ENCODE measurements around the gene GAL3ST1. TPM values are rescaled to one million over a fixed set of nuclear protein-coding genes. Genes with fewer than 3 reads are reported as not detected.

The GAL3ST1 gene
- total and polyA plus RNA-seq, 2 donors (not counting 1 experiment from before 2014, with no cell fraction given), result 0.70 TPM; not detected in 1

DNA sequence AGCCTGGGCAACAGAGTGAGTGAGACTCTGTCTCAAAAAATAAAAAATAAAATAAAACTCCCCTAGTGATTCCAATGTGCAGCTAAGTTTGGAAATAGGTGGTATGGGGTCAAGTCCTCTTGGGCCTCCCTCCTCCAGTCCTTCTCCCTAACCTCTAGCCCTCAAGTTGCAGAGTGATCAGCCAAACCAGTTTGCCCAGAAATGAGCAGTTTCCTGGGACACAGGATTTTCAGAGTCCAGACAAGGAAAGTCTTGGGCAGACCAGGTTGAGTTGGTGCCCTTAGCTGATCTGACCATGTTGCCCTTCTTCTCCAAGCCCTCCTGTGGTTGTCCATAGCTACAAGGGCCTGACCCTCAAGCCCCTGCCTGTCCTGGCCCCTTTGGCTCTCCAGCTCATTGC is 40.4 kb upstream of the GAL3ST1 start:
- no peak for TF ChIP-seq EZH2 (IDR thresholded peaks at IDR 0.05; ENCODE audit: borderline replicate concordance, insufficient read depth, low read depth, low read length, poor library complexity, severe bottlenecking)
- TF ChIP-seq, protein P1, sequence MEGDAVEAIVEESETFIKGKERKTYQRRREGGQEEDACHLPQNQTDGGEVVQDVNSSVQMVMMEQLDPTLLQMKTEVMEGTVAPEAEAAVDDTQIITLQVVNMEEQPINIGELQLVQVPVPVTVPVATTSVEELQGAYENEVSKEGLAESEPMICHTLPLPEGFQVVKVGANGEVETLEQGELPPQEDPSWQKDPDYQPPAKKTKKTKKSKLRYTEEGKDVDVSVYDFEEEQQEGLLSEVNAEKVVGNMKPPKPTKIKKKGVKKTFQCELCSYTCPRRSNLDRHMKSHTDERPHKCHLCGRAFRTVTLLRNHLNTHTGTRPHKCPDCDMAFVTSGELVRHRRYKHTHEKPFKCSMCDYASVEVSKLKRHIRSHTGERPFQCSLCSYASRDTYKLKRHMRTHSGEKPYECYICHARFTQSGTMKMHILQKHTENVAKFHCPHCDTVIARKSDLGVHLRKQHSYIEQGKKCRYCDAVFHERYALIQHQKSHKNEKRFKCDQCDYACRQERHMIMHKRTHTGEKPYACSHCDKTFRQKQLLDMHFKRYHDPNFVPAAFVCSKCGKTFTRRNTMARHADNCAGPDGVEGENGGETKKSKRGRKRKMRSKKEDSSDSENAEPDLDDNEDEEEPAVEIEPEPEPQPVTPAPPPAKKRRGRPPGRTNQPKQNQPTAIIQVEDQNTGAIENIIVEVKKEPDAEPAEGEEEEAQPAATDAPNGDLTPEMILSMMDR (IDR thresholded peaks at IDR 0.05), result no peak
- intact Hi-C loops (cut with micrococcal nuclease), result no loop called here
- no peaks in the 10 kb centered on the region for H3K9me3 Mint-ChIP-seq (ENCODE audit: insufficient read depth)

DNA sequence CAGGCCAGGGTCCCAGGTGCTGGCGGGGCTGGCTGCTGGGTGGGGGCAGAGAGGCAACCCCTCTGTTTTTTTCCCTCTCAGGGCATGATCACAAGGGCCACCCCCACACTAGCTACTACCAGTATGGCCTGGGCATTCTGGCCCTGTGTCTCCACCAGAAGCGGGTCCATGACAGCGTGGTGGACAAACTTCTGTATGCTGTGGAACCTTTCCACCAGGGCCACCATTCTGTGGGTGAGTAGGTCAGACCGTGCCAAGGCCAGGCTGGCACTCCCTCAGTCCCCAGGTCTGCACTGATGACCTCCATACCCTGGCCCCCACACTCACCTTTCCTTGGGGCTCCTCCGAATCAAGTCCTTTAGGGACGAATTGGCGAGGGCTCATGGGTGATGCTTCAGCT is 39.8 kb upstream of the GAL3ST1 start:
- CTCF ChIA-PET, result no interaction called here
- TF ChIP-seq EZH2 (IDR thresholded peaks at IDR 0.05; ENCODE audit: borderline replicate concordance, insufficient read depth, low read depth, low read length, poor library complexity, severe bottlenecking), result no peak
- TF ChIP-seq, protein P1 (IDR thresholded peaks at IDR 0.05), result no peak
- Mint-ChIP-seq H3K27ac (no peak overlapping the region), H3K9me3 (ENCODE audit: insufficient read depth) (no peaks in the 10 kb centered on the region), H3K27me3 (peaks cover 25% of the 10 kb centered on the region), H3K4me3 (no peak overlapping the region), H3K4me1 (peaks cover 2% of the 10 kb centered on the region)
- Histone ChIP-seq H3K9ac (ENCODE audit: low read length) (no peak overlapping the region), H3K79me2 (ENCODE audit: control insufficient read depth, insufficient read depth, low read length) (no peaks in the 10 kb centered on the region), H3K36me3 (replicated peaks in 1 of 2; ENCODE audit: control extremely low read depth in 1 of 2, control insufficient read depth in 1 of 2, extremely low read depth in 1 of 2, insufficient read depth in 2 of 2, low read length in 1 of 2) (no peaks in the 10 kb centered on the region), H3K27me3 (replicated peaks in 1 of 4; ENCODE audit: control extremely low read depth in 1 of 4, control insufficient read depth in 3 of 4, insufficient read depth in 4 of 4, low read length in 3 of 4) (no peaks in the 10 kb centered on the region), H3K27ac (ENCODE audit: low read length in 2 of 2) (no peak overlapping the region), H3K4me2 (replicated peaks; ENCODE audit: low read depth, low read length, poor library complexity, severe bottlenecking) (no peak overlapping the region), H3K9me3 (ENCODE audit: control extremely low read depth in 1 of 3, control insufficient read depth in 2 of 3, insufficient read depth in 1 of 3, low read length in 2 of 3) (no peaks in the 10 kb centered on the region), H3K4me3 (ENCODE audit: control extremely low read depth in 1 of 5, extremely low read depth in 1 of 5, insufficient read depth in 1 of 5, low read depth in 2 of 5, low read length in 4 of 5) (no peak overlapping the region), H3K4me1 (ENCODE audit: control insufficient read depth in 2 of 2, insufficient read depth in 2 of 2, low read length in 2 of 2) (peaks cover 0 to 4% of the 10 kb centered on the region in 2 donors), H4K20me1 (ENCODE audit: control insufficient read depth, insufficient read depth, low read length, poor library complexity, severe bottlenecking) (no peaks in the 10 kb centered on the region), H2AFZ (ENCODE audit: insufficient read depth, low read depth, low read length, poor library complexity, severe bottlenecking) (no peak overlapping the region)
- intact Hi-C loops (cut with micrococcal nuclease), result no loop called here
- no peak for ATAC-seq (ENCODE audit: low read depth)
- no peak for DNase-seq
- POLR2A ChIA-PET, result no interaction called here
- WGBS (ENCODE audit: insufficient coverage), result 97% methylated on average over 4 of the region's 7 CpGs

More for the DNA sequence above, 40.4 kb upstream of the GAL3ST1 start:
- Histone ChIP-seq H3K9ac (ENCODE audit: low read length) (no peak overlapping the region), H3K9me3 (ENCODE audit: control extremely low read depth in 1 of 3, control insufficient read depth in 2 of 3, insufficient read depth in 1 of 3, low read length in 2 of 3) (no peaks in the 10 kb centered on the region), H3K36me3 (replicated peaks in 1 of 2; ENCODE audit: control extremely low read depth in 1 of 2, control insufficient read depth in 1 of 2, extremely low read depth in 1 of 2, insufficient read depth in 2 of 2, low read length in 1 of 2) (no peaks in the 10 kb centered on the region), H3K4me3 (ENCODE audit: control extremely low read depth in 1 of 5, extremely low read depth in 1 of 5, insufficient read depth in 1 of 5, low read depth in 2 of 5, low read length in 4 of 5) (no peak overlapping the region), H3K27me3 (replicated peaks in 1 of 4; ENCODE audit: control extremely low read depth in 1 of 4, control insufficient read depth in 3 of 4, insufficient read depth in 4 of 4, low read length in 3 of 4) (no peaks in the 10 kb centered on the region), H3K4me2 (replicated peaks; ENCODE audit: low read depth, low read length, poor library complexity, severe bottlenecking) (no peak overlapping the region), H2AFZ (ENCODE audit: insufficient read depth, low read depth, low read length, poor library complexity, severe bottlenecking) (no peak overlapping the region), H4K20me1 (ENCODE audit: control insufficient read depth, insufficient read depth, low read length, poor library complexity, severe bottlenecking) (no peaks in the 10 kb centered on the region), H3K79me2 (ENCODE audit: control insufficient read depth, insufficient read depth, low read length) (no peaks in the 10 kb centered on the region), H3K27ac (ENCODE audit: low read length in 2 of 2) (no peak overlapping the region), H3K4me1 (ENCODE audit: control insufficient read depth in 2 of 2, insufficient read depth in 2 of 2, low read length in 2 of 2) (no peaks in the 10 kb centered on the region)
- no peak for ATAC-seq (ENCODE audit: low read depth)
- CTCF ChIA-PET, result no interaction called here
- H3K4me1 Mint-ChIP-seq, result no peaks in the 10 kb centered on the region
- no peak overlapping the region for H3K27ac Mint-ChIP-seq
- POLR2A ChIA-PET, result no interaction called here
- DNase-seq, result no peak
- H3K4me3 Mint-ChIP-seq, result no peak overlapping the region
- peaks cover 22% of the 10 kb centered on the region for H3K27me3 Mint-ChIP-seq

Measured in B cell (primary cell).